ENCODE measurements around the gene CELF2. TPM values are rescaled to one million over a fixed set of nuclear protein-coding genes. Genes with fewer than 3 reads are reported as not detected.

Gene CELF2
- total RNA-seq, 1 experiment from 2014 or later: 28.7 TPM

- Histone ChIP-seq H3K4me2 (ENCODE audit: insufficient read depth, insufficient read length, low read length) (no peak overlapping the region), H3K9ac (ENCODE audit: extremely low read depth, insufficient read length, low read length) (no peak overlapping the region), H3K18ac (ENCODE audit: insufficient read length, low read depth, low read length) (no peak overlapping the region), H3K79me2 (ENCODE audit: insufficient read depth, low read length) (no peaks in the 10 kb centered on the region), H3K23me2 (ENCODE audit: insufficient read length, low read depth, low read length, poor library complexity, severe bottlenecking) (no peaks in the 10 kb centered on the region), H2BK5ac (ENCODE audit: insufficient read length, low read length) (no peak overlapping the region), H3K56ac (ENCODE audit: insufficient read length, low read depth, low read length) (no peak overlapping the region), H2BK15ac (ENCODE audit: low read depth, low read length) (no peak overlapping the region), H3K27ac (ENCODE audit: insufficient read length, low read depth, low read length) (no peak overlapping the region), H4K91ac (ENCODE audit: insufficient read length, low read depth, low read length) (no peak overlapping the region), H4K8ac (replicated peaks; ENCODE audit: insufficient read length, low read depth, low read length) (no peak overlapping the region), H3K79me1 (ENCODE audit: insufficient read depth, low read depth, low read length, poor library complexity, severe bottlenecking) (no peaks in the 10 kb centered on the region), H2AFZ (ENCODE audit: low read length) (no peak overlapping the region), H3K9me3 (ENCODE audit: control insufficient read depth, low read depth, low read length) (no peaks in the 10 kb centered on the region), H3K14ac (ENCODE audit: insufficient read depth, low read length) (no peak overlapping the region), H3K23ac (ENCODE audit: insufficient read length, low read depth, low read length) (no peak overlapping the region), H2BK120ac (ENCODE audit: low read depth, low read length, poor library complexity, severe bottlenecking) (no peak overlapping the region), H2BK20ac (ENCODE audit: low read depth, low read length, poor library complexity, severe bottlenecking) (no peak overlapping the region), H3K4ac (ENCODE audit: low read depth, low read length) (no peak overlapping the region), H2AK5ac (ENCODE audit: insufficient read length, low read length) (no peak overlapping the region), H4K5ac (ENCODE audit: insufficient read length, low read depth, low read length) (no peak overlapping the region), H3T11ph (ENCODE audit: low read length) (no peak overlapping the region), H3K27me3 (ENCODE audit: insufficient read depth, low read length) (no peaks in the 10 kb centered on the region), H3K4me1 (ENCODE audit: insufficient read depth, low read length) (peaks cover 5% of the 10 kb centered on the region; the same call in 1 of the 2 replicates), H2BK12ac (ENCODE audit: insufficient read length, low read depth, low read length) (no peak overlapping the region), H4K20me1 (ENCODE audit: control insufficient read depth, insufficient read depth, insufficient read length) (no peaks in the 10 kb centered on the region)
- no peaks in the 10 kb centered on the region for H3K27me3 Mint-ChIP-seq (ENCODE audit: low read depth)
- H3K9me3 Mint-ChIP-seq: peaks cover 0 to 3% of the 10 kb centered on the region in 2 experiments; a peak in 1 of 5 replicates
- H3K4me3 Mint-ChIP-seq: no peak overlapping the region
- no peak overlapping the region for H3K27ac Mint-ChIP-seq
- H3K36me3 Mint-ChIP-seq (ENCODE audit: insufficient read depth in 1 of 3, low read depth in 3 of 3): peaks cover 2 to 12% (median 2%) of the 10 kb centered on the region in 3 experiments; a peak in 4 of 7 replicates
- TF ChIP-seq CTCF (conservative IDR thresholded peaks at IDR 0.05): no peak
- H3K4me1 Mint-ChIP-seq: peaks cover 34 to 36% of the 10 kb centered on the region in 2 experiments
- DNase-seq: no peak
- no CpG with 5 or more reads among the region's 9 CpGs for WGBS (ENCODE audit: extremely low coverage, insufficient read length, low lambda C conversion rate)
Observed at GRCh38 chr10:11138314-11139033, 120.8 kb downstream of the CELF2 start.
